GM12878 (cell line): ENCODE results near the gene TKTL1. TPM values are rescaled to one million over a fixed set of nuclear protein-coding genes. Genes with fewer than 3 reads are reported as not detected.

Experiments
- ATAC-seq: fragments of 200-7000 bp; cut with Tn5 transposase; 3 replicates; pipeline ENCODE4 v1.9.1; 2020; ENCODE audit warnings: mild to moderate bottlenecking, moderate library complexity
- BruUV-seq: library from RNA; stranded (reverse); fragments of 400-500 nt; replicated peaks from 2 replicates; lab custom pipeline; 2021; lab: Mats Ljungman, UMichigan
- CTCF ChIA-PET: fragments of 300-600 bp; sonication (Branson Sonifier 250); formaldehyde crosslinking; extraction: SDS; loops from one replicate; lab custom pipeline; 2021; ENCODE audit warnings: inconsistent platforms; lab: Yijun Ruan, JAX
- POLR2A ChIA-PET: fragments of 350-600 bp; formaldehyde crosslinking; extraction: SDS; loops from one replicate; lab custom pipeline; 2021; ENCODE audit warnings: inconsistent platforms; lab: Charles Lee
- RAD21 ChIA-PET: fragments of 300-600 bp; sonication (Branson Sonifier 250); formaldehyde crosslinking; loops from one replicate; lab custom pipeline; 2023; ENCODE audit warnings: antibody characterized with exemption; ENCODE audit not compliant: unreplicated experiment; lab: Charles Lee
- SMC1A ChIA-PET: fragments of 300-600 bp; sonication (Branson Sonifier 250); formaldehyde crosslinking; loops from one replicate; lab custom pipeline; 2023; ENCODE audit not compliant: unreplicated experiment, uncharacterized antibody; lab: Charles Lee
- DNase-seq: peaks from one replicate; pipeline ENCODE4 v3.0.0-alpha.2; 2011; ENCODE audit warnings: low read depth, low spot score
- FAIRE-seq: peaks from 3 replicates; lab custom pipeline; 2011; peaks lifted over from hg19 to GRCh38; lab: Jason Lieb, UNC
- H2AFZ ChIP-seq: 2 replicates; pipeline ENCODE4 v1.6.0; 2011; ENCODE audit warnings: low read depth, low read length, control low read depth; ENCODE audit not compliant: control insufficient read depth
- H3K27ac ChIP-seq: 2 replicates; pipeline ENCODE4 v1.5.1; 2011; ENCODE audit warnings: control low read depth; ENCODE audit not compliant: control insufficient read depth, insufficient read depth
- H3K27me3 ChIP-seq, 2 experiments: replicated peaks in 1 of 2; 2 replicates each; pipeline versions ENCODE4 v1.6.0 to v1.6.1; 2011; ENCODE audit warnings: low read length in 1 of 2; ENCODE audit not compliant: control insufficient read depth in 2 of 2, insufficient read depth in 2 of 2
- H3K36me3 ChIP-seq, 2 experiments: 2 replicates each; pipeline ENCODE4 v1.5.1; 2011; ENCODE audit warnings: low read length in 1 of 2; ENCODE audit not compliant: control insufficient read depth in 2 of 2, insufficient read depth in 2 of 2
- H3K4me1 ChIP-seq: 2 replicates; pipeline ENCODE4 v1.6.1; 2011; ENCODE audit warnings: mild to moderate bottlenecking, low read length, moderate library complexity, mixed read lengths; ENCODE audit not compliant: control insufficient read depth, insufficient read depth
- H3K4me2 ChIP-seq: 2 replicates; pipeline ENCODE4 v1.6.0; 2011; ENCODE audit warnings: control low read depth; ENCODE audit not compliant: control insufficient read depth, insufficient read depth
- H3K4me3 ChIP-seq: fragments of 200-600 bp; sonication (generic); 2 replicates; pipeline ENCODE4 v1.5.1; 2016
- H3K79me2 ChIP-seq: 2 replicates; pipeline ENCODE4 v1.6.0; 2011; ENCODE audit warnings: low read length; ENCODE audit not compliant: control insufficient read depth, insufficient read depth
- H3K9ac ChIP-seq: 2 replicates; pipeline ENCODE4 v1.8.0; 2011; ENCODE audit warnings: low read length, control low read depth, mixed read lengths; ENCODE audit not compliant: control insufficient read depth, insufficient read depth
- H3K9me3 ChIP-seq: replicated peaks from 3 replicates; pipeline ENCODE4 v1.5.1; 2011; ENCODE audit warnings: mild to moderate bottlenecking, low read length; ENCODE audit not compliant: control insufficient read depth, insufficient read depth
- H4K20me1 ChIP-seq: 2 replicates; pipeline ENCODE4 v1.6.0; 2011; ENCODE audit not compliant: control insufficient read depth, insufficient read depth
- BHLHE40 ChIP-seq, 2 experiments: fragments of 450-650 bp in 1 of 2; IDR thresholded peaks; 2 replicates each; pipeline ENCODE4 v1.6.1; 2011 to 2017; ENCODE audit warnings: low read depth in 2 of 2, borderline replicate concordance in 1 of 2, improper control_type of control experiment in 1 of 2, low read length in 1 of 2, mild to moderate bottlenecking in 1 of 2
- EED ChIP-seq: sonication (generic); IDR thresholded peaks from 2 replicates; pipeline ENCODE4 v1.6.1; 2016; ENCODE audit warnings: antibody characterized with exemption, low read depth
- HDAC2 ChIP-seq: fragments of 200-600 bp; sonication (generic); IDR thresholded peaks from 2 replicates; pipeline ENCODE4 v1.6.1; 2017
- HDGF ChIP-seq: fragments of 450-650 bp; IDR thresholded peaks from 2 replicates; pipeline ENCODE4 v1.6.1; 2016; ENCODE audit warnings: antibody characterized with exemption
- KLF5 ChIP-seq: fragments of 450-650 bp; IDR thresholded peaks from 2 replicates; pipeline ENCODE4 v1.6.1; 2014; ENCODE audit warnings: mild to moderate bottlenecking; ENCODE audit not compliant: partially characterized antibody
- MTA3 ChIP-seq: IDR thresholded peaks from 2 replicates; pipeline ENCODE4 v1.6.1; 2012; ENCODE audit warnings: low read length, inconsistent platforms, borderline replicate concordance
- PML ChIP-seq: IDR thresholded peaks from 2 replicates; pipeline ENCODE4 v1.6.1; 2012; ENCODE audit warnings: low read length, inconsistent platforms
- TBL1XR1 ChIP-seq: IDR thresholded peaks from 2 replicates; pipeline ENCODE4 v1.6.1; 2012; ENCODE audit warnings: low read depth, low read length, improper control_type of control experiment
- WGBS: methylation state at CpG from one replicate; pipeline ENCODE4 v1.1.6; 2016; ENCODE audit warnings: low lambda C conversion rate; ENCODE audit not compliant: insufficient replicate concordance, insufficient coverage; ENCODE audit errors: missing lambda C conversion rate; 5-methylcytosine and 5-hydroxymethylcytosine counted together
- in situ Hi-C: fragments of 300-500 bp; cut with MboI; formaldehyde crosslinking; loops from 9 replicates; pipeline ENCODE4 v1.14.3; 2018; ENCODE audit warnings: mixed read lengths
- intact Hi-C: fragments of 100-400 bp; cut with micrococcal nuclease; formaldehyde crosslinking; loops from one replicate; pipeline ENCODE4 v1.14.2; 2022; ENCODE audit not compliant: unreplicated experiment
- polyA plus RNA-seq, 11 experiments: library from polyadenylated mRNA; depleted of rRNA in 4 of 11; unstranded in 6 of 11; stranded (reverse) in 5 of 11; fragments of >200 nt; fragmentation: Nextera tagmentation in 4 of 11; fragmentation: Illumina TruSeq in 1 of 11; extraction: Ambion mirVana in 4 of 11; extraction: Trizol in 1 of 11; gene quantifications; 1 replicate in 1 of 11; 2 replicates in 10 of 11; pipeline versions ENCODE4 v1.2.1 to v1.2.3, GENCODE V29; 2011 to 2016; ENCODE audit warnings: inconsistent platforms in 2 of 11, missing spikeins in 2 of 11, low read depth in 1 of 11
- total RNA-seq, 4 experiments: library from RNA; depleted of rRNA in 3 of 4; stranded (reverse); fragments of >200 nt in 3 of 4; fragmentation: Illumina TruSeq in 1 of 4; extraction: Trizol in 1 of 4; gene quantifications; 2 replicates each; pipeline versions ENCODE4 v1.2.1 to v1.2.3, GENCODE V29; 2013 to 2021
- TF ChIP-seq, protein P1 (sequence below): fragments of 450-650 bp; IDR thresholded peaks from 2 replicates; pipeline ENCODE4 v1.6.1; 2018; ENCODE audit warnings: mild to moderate bottlenecking, low read depth, moderate library complexity; ENCODE audit not compliant: partially characterized antibody
- TF ChIP-seq, protein P2 (sequence below): IDR thresholded peaks from 2 replicates; pipeline ENCODE4 v1.6.1; 2011; ENCODE audit warnings: low read depth, mild to moderate bottlenecking, low read length, moderate library complexity, borderline replicate concordance; ENCODE audit errors: extremely low read depth

Gene TKTL1
- total and polyA plus RNA-seq, 10 of the 15 experiments (the other 5 are each of a cell fraction or from before 2014, with no cell fraction given), result 0.01 to 0.07 TPM; not detected in 8

DNA sequence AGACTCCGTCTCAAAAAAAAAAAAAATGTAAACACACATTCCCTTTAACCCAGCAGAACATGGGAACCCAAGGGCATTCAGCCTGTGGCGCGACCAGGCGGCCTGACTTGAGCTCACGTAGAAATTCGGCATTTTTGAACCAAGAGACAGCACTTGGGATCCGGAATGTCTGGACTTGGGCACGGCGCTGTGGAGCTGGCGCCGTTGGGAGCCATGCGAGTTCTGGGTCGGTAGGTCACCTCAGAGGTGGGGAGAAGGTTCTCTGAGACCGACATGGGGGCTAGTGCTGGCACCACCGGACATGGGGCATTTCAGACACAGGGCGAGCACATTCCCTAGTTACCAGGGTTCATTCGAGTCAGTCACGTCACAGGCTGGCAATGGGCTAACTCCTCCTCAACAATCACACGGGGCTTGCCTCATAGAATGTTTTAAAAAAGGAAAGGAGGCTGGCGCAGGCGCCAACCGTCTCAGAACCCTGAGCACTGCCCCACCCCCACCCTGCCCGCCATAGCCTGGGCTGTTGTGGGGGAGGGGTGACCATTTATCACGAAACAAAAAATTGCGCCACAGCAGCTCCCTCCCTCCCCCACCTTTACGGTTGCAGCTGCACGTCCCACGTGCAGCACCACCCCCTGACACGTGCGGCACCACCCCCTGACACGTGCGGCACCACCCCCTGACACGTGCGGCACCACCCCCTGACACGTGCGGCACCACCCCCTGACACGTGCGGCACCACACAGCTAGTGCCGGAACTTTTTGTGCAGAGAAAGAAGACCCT is 612 bp upstream of the TKTL1 start, which contains the start of gene TEX28 (continued):
- TF ChIP-seq MTA3 (no peak), BHLHE40 (IDR thresholded peaks at IDR 0.05; ENCODE audit: borderline replicate concordance in 1 of 2, low read depth in 2 of 2, low read length in 1 of 2) (no peak), PML (no peak)
- TF ChIP-seq, protein P1, sequence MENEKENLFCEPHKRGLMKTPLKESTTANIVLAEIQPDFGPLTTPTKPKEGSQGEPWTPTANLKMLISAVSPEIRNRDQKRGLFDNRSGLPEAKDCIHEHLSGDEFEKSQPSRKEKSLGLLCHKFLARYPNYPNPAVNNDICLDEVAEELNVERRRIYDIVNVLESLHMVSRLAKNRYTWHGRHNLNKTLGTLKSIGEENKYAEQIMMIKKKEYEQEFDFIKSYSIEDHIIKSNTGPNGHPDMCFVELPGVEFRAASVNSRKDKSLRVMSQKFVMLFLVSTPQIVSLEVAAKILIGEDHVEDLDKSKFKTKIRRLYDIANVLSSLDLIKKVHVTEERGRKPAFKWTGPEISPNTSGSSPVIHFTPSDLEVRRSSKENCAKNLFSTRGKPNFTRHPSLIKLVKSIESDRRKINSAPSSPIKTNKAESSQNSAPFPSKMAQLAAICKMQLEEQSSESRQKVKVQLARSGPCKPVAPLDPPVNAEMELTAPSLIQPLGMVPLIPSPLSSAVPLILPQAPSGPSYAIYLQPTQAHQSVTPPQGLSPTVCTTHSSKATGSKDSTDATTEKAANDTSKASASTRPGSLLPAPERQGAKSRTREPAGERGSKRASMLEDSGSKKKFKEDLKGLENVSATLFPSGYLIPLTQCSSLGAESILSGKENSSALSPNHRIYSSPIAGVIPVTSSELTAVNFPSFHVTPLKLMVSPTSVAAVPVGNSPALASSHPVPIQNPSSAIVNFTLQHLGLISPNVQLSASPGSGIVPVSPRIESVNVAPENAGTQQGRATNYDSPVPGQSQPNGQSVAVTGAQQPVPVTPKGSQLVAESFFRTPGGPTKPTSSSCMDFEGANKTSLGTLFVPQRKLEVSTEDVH, result no peak

DNA sequence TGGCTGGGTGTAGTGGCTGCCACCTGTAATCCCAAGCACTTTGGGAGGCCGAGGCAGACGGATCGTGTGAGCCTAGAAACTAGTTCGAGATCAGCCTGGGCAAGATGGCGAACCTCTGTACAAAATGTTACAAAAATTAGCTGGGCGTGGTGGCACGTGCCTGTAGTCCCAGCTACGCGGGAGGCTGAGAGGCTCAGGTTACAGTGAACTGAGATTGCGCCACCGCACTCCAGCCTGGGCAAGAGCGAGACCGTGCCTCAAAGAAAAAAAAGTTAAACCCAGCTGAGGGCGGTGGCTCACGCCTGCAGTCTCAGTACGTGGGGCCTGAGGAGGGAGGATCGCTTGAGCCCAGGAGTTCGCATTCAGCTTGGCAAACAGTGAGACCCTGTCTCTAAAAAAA is 1.1 kb downstream of the TKTL1 start:
- H3K79me2 ChIP-seq, result no peaks in the 10 kb centered on the region
- ChIA-PET CTCF (interaction anchor here (2.0 kb wide), 1 partner anchor 12 kb away, joined by 10 read pairs; no protein-coding TSS in a partner anchor), SMC1A (no interaction called here), POLR2A (no interaction called here), RAD21 (no interaction called here)
- no peak for DNase-seq
- no peaks in the 10 kb centered on the region; the same call in 1 of the 2 replicates for H3K4me1 ChIP-seq
- H3K27ac ChIP-seq, result no peak overlapping the region
- TF ChIP-seq KLF5 (no peak), HDAC2 (no peak), EED (no peak), HDGF (no peak), TBL1XR1 (no peak)
- TF ChIP-seq, protein P2, sequence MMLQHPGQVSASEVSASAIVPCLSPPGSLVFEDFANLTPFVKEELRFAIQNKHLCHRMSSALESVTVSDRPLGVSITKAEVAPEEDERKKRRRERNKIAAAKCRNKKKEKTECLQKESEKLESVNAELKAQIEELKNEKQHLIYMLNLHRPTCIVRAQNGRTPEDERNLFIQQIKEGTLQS, result no peak
- no peaks in the 10 kb centered on the region for H4K20me1 ChIP-seq
- H3K36me3 ChIP-seq, result no peaks in the 10 kb centered on the region
- H2AFZ ChIP-seq, result no peak overlapping the region
- intact Hi-C loops (no loop called here), in situ Hi-C loops (no loop called here)
- ATAC-seq, result no peak
- WGBS, result 82% methylated on average over 18 of the region's 18 CpGs
- no peak overlapping the region for H3K4me2 ChIP-seq
- no peak overlapping the region for H3K9ac ChIP-seq
- H3K27me3 ChIP-seq, result no peaks in the 10 kb centered on the region
- no TSS peak for BruUV-seq
- H3K9me3 ChIP-seq, result no peaks in the 10 kb centered on the region; the same call in 2 of the 3 replicates
- no peak for FAIRE-seq
- no peak overlapping the region for H3K4me3 ChIP-seq
